ENCODE data around the gene TNXB.
"Not testable (repeated sequence)": the region's sequence is repeated elsewhere in the genome, so short reads cannot be mapped to it uniquely, and the experiment has no call there.

The TNXB gene

DNA sequence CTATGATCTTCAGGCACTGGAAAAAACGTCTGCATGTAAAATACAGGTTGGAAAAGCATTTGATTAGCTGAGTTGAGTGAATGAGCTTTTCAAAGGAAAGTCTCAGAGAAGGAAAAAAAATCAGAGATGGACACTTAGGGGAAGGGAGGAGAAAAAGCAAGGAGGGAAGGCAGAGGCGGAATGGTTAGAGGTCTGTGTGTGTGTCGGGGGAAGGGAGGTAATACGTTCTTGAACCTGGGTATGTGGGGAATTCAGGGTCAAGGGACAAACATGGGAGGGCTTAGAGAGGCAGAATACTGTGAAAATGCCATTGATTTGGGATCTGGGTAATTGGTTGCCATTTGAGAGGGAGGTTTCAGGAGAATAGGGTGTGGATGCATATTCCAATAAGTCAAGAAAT lies 37.5 kb upstream of the TNXB start:
- H3K4me1 ChIP-seq (ENCODE audit: low read length), result no peaks in the 10 kb centered on the region; the same call in 1 of the 2 replicates
- no peak overlapping the region for H3K9ac ChIP-seq (ENCODE audit: low read length)
- H3K79me2 ChIP-seq (ENCODE audit: low read length), result no peaks in the 10 kb centered on the region
- no peaks in the 10 kb centered on the region for H3K36me3 ChIP-seq (replicated peaks; ENCODE audit: low read depth, low read length)
- H3K27ac ChIP-seq (ENCODE audit: low read length), result no peak overlapping the region
- H4K20me1 ChIP-seq (ENCODE audit: insufficient read depth, low read length), result no peaks in the 10 kb centered on the region
- TF ChIP-seq EZH2phosphoT487 (IDR thresholded peaks at IDR 0.05; ENCODE audit: low read depth) (no peak), CTCF (IDR thresholded peaks at IDR 0.05; ENCODE audit: low read depth, low read length) (no peak)
- no peak overlapping the region for H3K4me3 ChIP-seq (ENCODE audit: low read length)
- H3K9me3 ChIP-seq (ENCODE audit: insufficient read depth, low read length), result no peaks in the 10 kb centered on the region
- H2AFZ ChIP-seq (ENCODE audit: low read depth, low read length), result no peak overlapping the region
- H3K4me2 ChIP-seq (ENCODE audit: low read length), result no peak overlapping the region
- H3K27me3 ChIP-seq (ENCODE audit: low read depth, low read length), result 0 out of 2 replicates have a peak, but pooled peaks cover 5% of the 10 kb centered on the region

- Histone ChIP-seq H3K79me2 (ENCODE audit: low read length) (no peaks in the 10 kb centered on the region), H4K20me1 (ENCODE audit: insufficient read depth, low read length) (no peaks in the 10 kb centered on the region), H3K4me1 (ENCODE audit: low read length) (no peaks in the 10 kb centered on the region; the same call in 1 of the 2 replicates), H3K4me2 (ENCODE audit: low read length) (no peak overlapping the region), H3K27me3 (ENCODE audit: low read depth, low read length) (0 out of 2 replicates have a peak, but pooled peaks cover 5% of the 10 kb centered on the region), H3K9ac (ENCODE audit: low read length) (no peak overlapping the region), H2AFZ (ENCODE audit: low read depth, low read length) (no peak overlapping the region), H3K9me3 (ENCODE audit: insufficient read depth, low read length) (no peaks in the 10 kb centered on the region), H3K4me3 (ENCODE audit: low read length) (no peak overlapping the region), H3K36me3 (replicated peaks; ENCODE audit: low read depth, low read length) (no peaks in the 10 kb centered on the region), H3K27ac (ENCODE audit: low read length) (no peak overlapping the region)
- no peak for TF ChIP-seq CTCF (IDR thresholded peaks at IDR 0.05; ENCODE audit: low read depth, low read length)
- TF ChIP-seq EZH2phosphoT487 (IDR thresholded peaks at IDR 0.05; ENCODE audit: low read depth), result no peak
Measured at GRCh38 chr6:32146287-32146686, 37.1 kb upstream of the TNXB start.

- not testable (repeated sequence) for H4K20me1 ChIP-seq (ENCODE audit: insufficient read depth, low read length); H3K36me3 ChIP-seq (replicated peaks; ENCODE audit: low read depth, low read length); H3K27ac ChIP-seq (ENCODE audit: low read length); H3K27me3 ChIP-seq (ENCODE audit: low read depth, low read length); H2AFZ ChIP-seq (ENCODE audit: low read depth, low read length); H3K9me3 ChIP-seq (ENCODE audit: insufficient read depth, low read length); H3K9ac ChIP-seq (ENCODE audit: low read length); H3K4me3 ChIP-seq (ENCODE audit: low read length); H3K4me1 ChIP-seq (ENCODE audit: low read length); H3K4me2 ChIP-seq (ENCODE audit: low read length); H3K79me2 ChIP-seq (ENCODE audit: low read length)
Measured at GRCh38 chr6:32144238-32144637, 35.1 kb upstream of the TNXB start.

DNA sequence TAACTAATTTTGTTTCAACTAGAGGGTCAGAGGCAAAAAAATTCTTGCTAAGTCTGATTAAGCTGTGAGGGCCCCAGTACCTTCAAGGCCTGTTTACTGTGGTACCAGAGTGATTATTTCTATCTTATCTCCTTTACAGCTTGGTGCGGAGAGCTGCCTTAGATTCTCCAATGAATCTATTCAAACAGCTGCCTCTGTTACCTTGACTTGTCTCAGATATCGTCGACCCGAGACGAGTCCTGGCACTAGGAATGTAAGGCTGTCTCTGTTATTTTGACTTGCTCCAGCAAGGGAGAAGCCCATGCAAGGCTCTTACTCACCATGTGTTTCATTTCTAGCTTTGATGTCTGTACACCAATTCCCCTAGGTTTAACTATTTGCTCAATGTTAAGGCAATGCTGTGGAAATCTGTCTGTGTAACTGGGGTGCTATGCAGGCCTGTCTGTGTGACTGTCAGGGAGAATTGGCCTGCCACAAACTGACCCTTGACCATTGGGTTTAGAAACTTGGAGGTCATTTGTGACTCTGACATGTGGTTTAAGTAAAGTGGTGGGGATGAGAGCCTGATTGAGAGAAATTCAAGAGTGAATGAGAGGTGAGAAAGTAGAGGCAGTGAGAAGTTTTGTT lies 31.4 kb upstream of the TNXB start:
- no peaks in the 10 kb centered on the region for H3K9me3 ChIP-seq (ENCODE audit: insufficient read depth, low read length)
- no peak overlapping the region for H3K9ac ChIP-seq (ENCODE audit: low read length)
- no peaks in the 10 kb centered on the region for H3K36me3 ChIP-seq (replicated peaks; ENCODE audit: low read depth, low read length)
- H2AFZ ChIP-seq (ENCODE audit: low read depth, low read length), result no peak overlapping the region
- no peaks in the 10 kb centered on the region; the same call in 1 of the 2 replicates for H3K4me1 ChIP-seq (ENCODE audit: low read length)
- no peaks in the 10 kb centered on the region for H3K27me3 ChIP-seq (ENCODE audit: low read depth, low read length)
- no peak for TF ChIP-seq EZH2phosphoT487 (IDR thresholded peaks at IDR 0.05; ENCODE audit: low read depth)
- no peak for TF ChIP-seq CTCF (IDR thresholded peaks at IDR 0.05; ENCODE audit: low read depth, low read length)
- no peak overlapping the region for H3K4me3 ChIP-seq (ENCODE audit: low read length)
- no peak overlapping the region for H3K27ac ChIP-seq (ENCODE audit: low read length)
- H3K4me2 ChIP-seq (ENCODE audit: low read length), result no peak overlapping the region
- no peaks in the 10 kb centered on the region for H4K20me1 ChIP-seq (ENCODE audit: insufficient read depth, low read length)
- H3K79me2 ChIP-seq (ENCODE audit: low read length), result no peaks in the 10 kb centered on the region

Data from OCI-LY3 (cell line).